Hepatocyte (in vitro differentiated cells): ENCODE results near the gene ITPR2.

Experiments
- EZH2 ChIP-seq: fragments of 200-600 bp; sonication (generic); IDR thresholded peaks from 2 replicates; pipeline ENCODE4 v1.6.1; 2016; ENCODE audit warnings: antibody characterized with exemption, mild to moderate bottlenecking, borderline replicate concordance
- EZH2phosphoT487 ChIP-seq: fragments of 200-600 bp; sonication (generic); IDR thresholded peaks from one replicate; pipeline ENCODE4 v1.6.1; 2018; ENCODE audit warnings: antibody characterized with exemption, mild to moderate bottlenecking, low read depth, moderate library complexity; ENCODE audit not compliant: unreplicated experiment, severe bottlenecking
- TF ChIP-seq, protein P1 (sequence below): fragments of 200-600 bp; sonication (generic); IDR thresholded peaks from 2 replicates; pipeline ENCODE4 v1.5.1; 2016; ENCODE audit warnings: antibody characterized with exemption, mild to moderate bottlenecking; ENCODE audit not compliant: poor library complexity

DNA sequence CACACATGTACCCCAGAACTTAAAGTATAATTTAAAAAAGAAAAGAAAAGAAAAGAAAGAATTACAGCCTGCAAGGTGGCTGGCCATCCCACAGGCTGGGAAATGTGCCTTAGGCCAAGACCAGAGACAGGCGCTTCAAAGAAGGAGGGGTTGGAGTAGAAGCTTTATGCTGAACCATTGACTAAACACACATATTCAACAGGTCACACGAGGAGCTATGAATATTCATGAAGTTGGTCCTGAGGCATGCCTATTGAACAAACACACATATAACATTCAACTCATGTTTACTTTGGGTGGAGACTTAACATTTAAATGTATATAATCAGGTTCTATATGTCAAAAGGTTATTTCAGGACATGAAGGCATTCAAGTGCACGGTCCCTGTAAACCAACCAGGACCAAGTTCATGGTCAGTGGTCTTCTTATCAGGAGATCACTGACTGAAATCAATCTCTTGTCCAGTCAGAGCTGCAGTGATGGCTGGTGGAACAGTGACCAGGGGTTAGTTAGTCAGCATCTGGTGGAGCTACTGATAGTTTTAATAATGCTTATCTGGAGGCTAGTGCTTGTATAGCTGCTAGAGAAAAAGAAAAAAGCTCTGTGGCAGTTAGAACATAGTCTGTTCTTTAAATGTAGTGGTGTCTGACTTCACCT is 35.6 kb upstream of the ITPR2 start:
- TF ChIP-seq, protein P1, sequence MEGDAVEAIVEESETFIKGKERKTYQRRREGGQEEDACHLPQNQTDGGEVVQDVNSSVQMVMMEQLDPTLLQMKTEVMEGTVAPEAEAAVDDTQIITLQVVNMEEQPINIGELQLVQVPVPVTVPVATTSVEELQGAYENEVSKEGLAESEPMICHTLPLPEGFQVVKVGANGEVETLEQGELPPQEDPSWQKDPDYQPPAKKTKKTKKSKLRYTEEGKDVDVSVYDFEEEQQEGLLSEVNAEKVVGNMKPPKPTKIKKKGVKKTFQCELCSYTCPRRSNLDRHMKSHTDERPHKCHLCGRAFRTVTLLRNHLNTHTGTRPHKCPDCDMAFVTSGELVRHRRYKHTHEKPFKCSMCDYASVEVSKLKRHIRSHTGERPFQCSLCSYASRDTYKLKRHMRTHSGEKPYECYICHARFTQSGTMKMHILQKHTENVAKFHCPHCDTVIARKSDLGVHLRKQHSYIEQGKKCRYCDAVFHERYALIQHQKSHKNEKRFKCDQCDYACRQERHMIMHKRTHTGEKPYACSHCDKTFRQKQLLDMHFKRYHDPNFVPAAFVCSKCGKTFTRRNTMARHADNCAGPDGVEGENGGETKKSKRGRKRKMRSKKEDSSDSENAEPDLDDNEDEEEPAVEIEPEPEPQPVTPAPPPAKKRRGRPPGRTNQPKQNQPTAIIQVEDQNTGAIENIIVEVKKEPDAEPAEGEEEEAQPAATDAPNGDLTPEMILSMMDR, result no peak
- TF ChIP-seq EZH2phosphoT487 (no peak), EZH2 (no peak)
